ENCODE data around the gene MYH11.
"Not testable (repeated sequence)": the region's sequence is repeated elsewhere in the genome, so short reads cannot be mapped to it uniquely, and the experiment has no call there.

MYH11 gene

DNA sequence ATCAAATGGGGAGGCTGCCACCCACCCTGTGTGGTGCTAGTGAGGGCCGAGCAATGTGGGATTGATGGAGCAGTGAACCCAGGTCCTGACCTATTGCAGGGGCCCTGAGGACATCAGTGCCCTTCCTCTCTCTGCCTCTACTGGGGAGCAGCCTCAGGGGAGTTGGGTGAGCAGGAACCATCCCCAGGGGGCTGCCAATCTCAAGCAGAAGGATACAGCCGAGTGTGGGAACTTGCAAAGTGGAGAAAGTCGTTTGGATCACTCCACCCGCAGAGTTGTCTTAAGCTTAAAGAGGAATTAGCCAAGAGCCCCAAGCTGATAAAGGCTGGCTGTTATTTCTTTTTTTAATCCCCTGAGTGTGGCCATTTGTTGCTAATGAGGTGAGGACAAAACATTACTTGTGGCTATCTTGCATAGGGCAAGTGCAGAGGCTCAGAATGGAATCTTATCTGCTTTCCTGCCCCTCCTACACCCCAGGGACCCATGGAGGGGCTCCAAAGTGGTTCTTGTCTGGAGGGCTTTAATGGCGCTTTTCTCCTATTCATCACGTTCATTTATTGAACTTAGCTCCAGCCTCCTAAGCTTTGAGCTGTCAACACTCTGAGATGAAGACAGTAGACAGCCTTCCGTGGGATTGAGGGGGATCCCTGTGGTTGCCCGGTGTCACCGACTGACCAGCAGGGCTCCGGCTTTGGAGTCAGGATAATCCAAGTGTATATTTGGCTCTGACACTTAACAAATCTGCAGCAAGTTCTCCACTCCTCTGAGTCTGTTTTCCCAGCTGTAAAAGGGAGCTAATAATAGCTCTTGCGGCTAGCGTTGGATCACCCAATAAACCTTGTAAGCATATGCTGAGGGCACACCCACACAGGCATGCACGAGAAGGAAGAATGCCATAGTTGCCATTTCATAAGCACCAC lies 45.1 kb downstream of the MYH11 start:
- H3K9me3 Mint-ChIP-seq: peaks cover 9% of the 10 kb centered on the region
- no peak for ATAC-seq
- DNase-seq (ENCODE audit: low spot score in 2 of 2): no peak
- no peak overlapping the region for H3K27ac Mint-ChIP-seq
- H3K36me3 Mint-ChIP-seq: peaks cover 5% of the 10 kb centered on the region
- no peaks in the 10 kb centered on the region for H3K4me1 Mint-ChIP-seq
- no peak overlapping the region for H3K4me3 Mint-ChIP-seq

DNA sequence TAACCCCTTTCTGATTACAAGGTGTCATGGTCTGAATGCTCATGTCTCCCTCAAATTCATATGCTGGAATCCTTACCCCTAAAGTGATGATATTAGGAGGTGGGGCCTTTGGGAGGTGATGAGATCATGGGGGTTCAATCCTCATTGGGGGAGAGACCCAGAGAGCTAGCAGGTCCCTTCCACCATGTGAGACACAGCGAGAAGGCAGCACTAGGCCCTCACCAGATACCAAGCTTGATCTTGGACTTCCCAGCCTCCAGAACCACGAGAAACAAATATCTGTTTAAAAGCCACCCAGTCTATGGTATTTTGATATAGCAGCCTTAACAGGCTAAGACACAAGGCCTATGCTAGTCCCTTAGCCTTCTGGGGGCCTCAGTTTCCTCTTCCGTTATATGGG lies 45.9 kb downstream of the MYH11 start:
- Mint-ChIP-seq H3K4me1 (no peaks in the 10 kb centered on the region), H3K4me3 (no peak overlapping the region), H3K9me3 (peaks cover 5% of the 10 kb centered on the region), H3K27ac (no peak overlapping the region), H3K36me3 (peaks cover 5% of the 10 kb centered on the region)
- no peak for ATAC-seq
- no peak for DNase-seq (ENCODE audit: low spot score in 2 of 2)

DNA sequence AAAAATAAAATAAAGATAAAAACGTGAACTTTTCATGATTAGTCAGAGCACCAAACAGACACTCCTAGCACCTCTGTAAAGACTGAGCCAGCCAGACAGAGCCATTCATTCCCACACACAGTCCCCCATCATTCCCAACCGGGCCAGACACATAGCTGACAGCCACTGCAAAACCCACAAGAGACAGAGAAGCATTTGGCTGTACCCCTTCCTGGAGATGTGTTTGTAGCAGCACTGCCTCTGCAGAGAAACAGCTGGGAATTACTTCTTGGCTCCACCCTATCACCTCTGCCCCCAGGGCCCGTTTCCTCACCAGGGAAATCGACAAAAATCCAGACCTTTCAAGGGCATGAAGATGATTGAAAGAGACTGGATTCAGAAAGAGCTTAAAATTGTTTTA lies 46.4 kb downstream of the MYH11 start:
- H3K27ac Mint-ChIP-seq: no peak overlapping the region
- no peak for DNase-seq (ENCODE audit: low spot score in 2 of 2)
- no peaks in the 10 kb centered on the region for H3K4me1 Mint-ChIP-seq
- ATAC-seq: no peak
- H3K4me3 Mint-ChIP-seq: no peak overlapping the region
- H3K9me3 Mint-ChIP-seq: peaks cover 3% of the 10 kb centered on the region
- peaks cover 5% of the 10 kb centered on the region for H3K36me3 Mint-ChIP-seq

DNA sequence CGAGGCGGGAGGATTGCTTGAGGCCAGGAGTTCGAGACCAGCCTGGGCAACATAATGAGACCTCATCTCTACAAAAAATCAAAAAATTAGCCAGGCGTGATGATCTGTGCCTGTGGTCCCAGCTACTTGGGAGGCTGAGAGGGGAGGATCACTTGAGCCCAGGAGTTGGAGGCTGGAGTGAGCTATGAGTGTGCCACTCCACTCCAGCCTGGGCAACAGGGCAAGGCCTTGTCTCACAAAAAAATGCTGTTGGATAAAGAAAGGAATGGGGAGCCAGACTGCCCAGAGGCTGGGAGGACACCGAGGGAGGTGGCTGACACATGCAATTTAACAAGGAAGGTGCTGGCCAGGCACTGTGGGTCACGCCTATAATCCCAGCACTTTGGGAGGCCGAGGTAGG lies 47.5 kb downstream of the MYH11 start:
- not testable (repeated sequence) for H3K36me3 Mint-ChIP-seq; H3K4me1 Mint-ChIP-seq; H3K4me3 Mint-ChIP-seq; H3K9me3 Mint-ChIP-seq; DNase-seq (ENCODE audit: low spot score in 2 of 2); ATAC-seq; H3K27ac Mint-ChIP-seq

DNA sequence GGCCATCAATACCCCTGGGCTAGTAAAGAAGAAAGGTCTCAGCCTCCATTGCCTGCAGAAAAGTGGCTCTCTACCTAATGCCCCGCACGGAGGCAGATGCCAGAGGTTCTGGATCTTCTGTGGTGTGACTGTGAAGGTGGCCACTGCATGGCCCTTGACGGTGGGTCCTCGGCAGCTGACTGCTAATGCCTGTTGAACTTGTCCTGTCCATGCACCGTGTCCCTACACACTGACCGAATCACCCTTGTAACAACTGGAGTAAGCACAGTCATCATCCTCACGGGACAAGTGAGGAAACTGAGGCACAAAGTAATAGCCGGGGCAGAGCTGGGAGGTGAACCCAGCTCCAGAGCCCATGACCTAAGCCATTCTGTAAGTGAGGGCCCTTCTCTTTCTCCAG lies 48.8 kb downstream of the MYH11 start:
- H3K4me1 Mint-ChIP-seq: no peaks in the 10 kb centered on the region
- no peak overlapping the region for H3K27ac Mint-ChIP-seq
- ATAC-seq (no peak), DNase-seq (ENCODE audit: low spot score in 2 of 2) (no peak)
- H3K9me3 Mint-ChIP-seq: no peaks in the 10 kb centered on the region
- no peaks in the 10 kb centered on the region for H3K36me3 Mint-ChIP-seq
- H3K4me3 Mint-ChIP-seq: no peak overlapping the region

DNA sequence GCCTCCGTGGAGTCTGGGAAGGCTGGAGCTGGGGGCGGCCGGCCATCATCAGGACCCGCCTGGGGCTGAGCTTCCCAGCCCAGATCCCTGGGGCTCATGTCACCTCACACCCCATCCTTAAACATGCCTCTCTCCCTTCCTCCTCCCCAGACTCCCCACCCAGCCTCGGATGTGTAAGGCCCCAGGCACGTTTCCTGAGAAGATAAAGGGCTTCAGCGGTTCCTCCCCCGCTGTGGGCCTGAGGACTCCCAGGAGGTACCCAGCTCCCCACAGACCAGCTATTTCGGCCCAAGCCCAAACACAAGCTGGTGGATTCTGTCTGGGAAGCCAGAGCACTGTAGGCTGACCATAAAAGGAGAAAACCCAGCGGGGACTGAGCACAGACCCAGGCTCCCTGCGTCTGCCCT lies 49.2 kb downstream of the MYH11 start:
- no peaks in the 10 kb centered on the region for H3K4me1 Mint-ChIP-seq
- ATAC-seq: no peak
- no peaks in the 10 kb centered on the region for H3K9me3 Mint-ChIP-seq
- no peak overlapping the region for H3K4me3 Mint-ChIP-seq
- no peak overlapping the region for H3K27ac Mint-ChIP-seq
- DNase-seq (ENCODE audit: low spot score in 2 of 2): no peak
- H3K36me3 Mint-ChIP-seq: no peaks in the 10 kb centered on the region

DNA sequence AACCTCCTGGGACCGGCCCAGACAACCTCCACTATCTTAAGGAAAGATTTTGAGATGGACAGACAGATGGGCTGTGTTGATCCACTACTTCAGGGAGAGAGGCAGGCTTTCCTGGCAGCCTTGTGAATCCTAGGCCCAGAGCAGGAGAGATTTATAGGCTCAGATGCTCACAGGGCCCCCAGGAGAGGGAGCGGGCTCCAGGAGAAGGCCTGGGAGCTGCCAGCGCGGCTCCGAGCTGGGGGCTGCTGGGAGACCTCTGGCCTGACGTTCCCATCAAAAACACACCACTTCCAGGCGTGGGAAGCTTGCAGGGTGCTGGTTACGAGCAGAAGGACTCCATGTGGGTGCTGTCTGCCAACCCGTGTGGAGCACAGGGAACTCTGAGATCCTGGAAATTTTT lies 53.2 kb downstream of the MYH11 start:
- ATAC-seq: no peak
- H3K9me3 Mint-ChIP-seq: no peaks in the 10 kb centered on the region
- no peak overlapping the region for H3K27ac Mint-ChIP-seq
- H3K4me3 Mint-ChIP-seq: no peak overlapping the region
- no peak for DNase-seq (ENCODE audit: low spot score in 2 of 2)
- H3K4me1 Mint-ChIP-seq: no peaks in the 10 kb centered on the region
- H3K36me3 Mint-ChIP-seq: no peaks in the 10 kb centered on the region

DNA sequence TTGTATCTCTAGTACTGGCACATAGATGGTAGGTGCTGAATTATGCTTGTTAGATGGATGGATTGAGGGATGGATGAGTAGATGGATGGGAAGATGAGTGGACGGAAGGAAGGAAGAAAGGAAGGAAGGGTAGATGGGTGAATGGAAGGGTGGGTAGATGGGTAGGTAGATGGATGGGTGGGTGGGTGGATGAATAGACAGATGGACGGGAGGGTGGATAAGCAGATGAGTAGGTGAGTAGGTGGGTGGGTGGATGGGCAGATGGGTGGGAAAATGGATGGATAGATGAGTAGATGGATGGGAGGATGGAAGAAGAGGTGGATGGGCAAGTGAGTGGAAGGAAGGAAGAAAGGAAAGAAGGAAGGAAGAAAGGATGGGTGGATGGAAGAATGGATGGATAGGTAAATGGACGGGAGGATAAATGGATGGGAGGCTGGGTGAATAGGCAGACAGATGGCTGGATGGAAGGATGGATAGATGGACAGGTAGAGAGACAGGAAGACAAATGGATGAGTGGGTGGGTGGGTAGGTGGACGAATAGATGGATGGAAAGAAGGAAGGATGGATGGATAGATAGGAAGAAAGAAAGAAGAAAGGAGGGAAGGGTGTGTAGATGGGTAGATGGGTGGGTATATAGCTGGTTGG lies 56.9 kb downstream of the MYH11 start:
- no peak overlapping the region for H3K27ac Mint-ChIP-seq
- H3K4me3 Mint-ChIP-seq: no peak overlapping the region
- H3K9me3 Mint-ChIP-seq: peaks cover 4% of the 10 kb centered on the region
- ATAC-seq (no peak), DNase-seq (ENCODE audit: low spot score in 2 of 2) (no peak)
- H3K36me3 Mint-ChIP-seq: no peaks in the 10 kb centered on the region
- no peaks in the 10 kb centered on the region for H3K4me1 Mint-ChIP-seq

DNA sequence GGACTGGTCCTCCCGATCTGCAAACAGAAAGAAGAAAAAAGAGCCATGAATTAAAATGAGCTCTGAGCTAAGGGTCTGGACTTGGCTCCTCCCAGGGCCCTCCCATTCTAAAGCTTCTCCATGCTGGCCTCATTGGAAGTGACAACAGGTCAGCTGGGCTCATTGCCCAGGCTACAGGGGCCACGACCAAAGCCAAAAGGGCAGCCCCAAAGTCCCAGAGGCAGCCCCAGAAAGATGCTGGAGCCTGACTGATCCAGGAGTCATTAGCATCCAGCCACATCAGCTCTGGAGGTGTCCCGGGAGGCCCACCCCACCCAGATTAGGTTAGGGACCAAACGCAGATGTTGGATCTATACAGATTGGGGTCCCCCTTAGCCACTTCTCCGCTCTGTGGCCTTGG lies 58.2 kb downstream of the MYH11 start:
- ATAC-seq (no peak), DNase-seq (ENCODE audit: low spot score in 2 of 2) (no peak)
- Mint-ChIP-seq H3K4me1 (no peaks in the 10 kb centered on the region), H3K9me3 (peaks cover 4% of the 10 kb centered on the region), H3K36me3 (no peaks in the 10 kb centered on the region), H3K27ac (no peak overlapping the region), H3K4me3 (no peak overlapping the region)

DNA sequence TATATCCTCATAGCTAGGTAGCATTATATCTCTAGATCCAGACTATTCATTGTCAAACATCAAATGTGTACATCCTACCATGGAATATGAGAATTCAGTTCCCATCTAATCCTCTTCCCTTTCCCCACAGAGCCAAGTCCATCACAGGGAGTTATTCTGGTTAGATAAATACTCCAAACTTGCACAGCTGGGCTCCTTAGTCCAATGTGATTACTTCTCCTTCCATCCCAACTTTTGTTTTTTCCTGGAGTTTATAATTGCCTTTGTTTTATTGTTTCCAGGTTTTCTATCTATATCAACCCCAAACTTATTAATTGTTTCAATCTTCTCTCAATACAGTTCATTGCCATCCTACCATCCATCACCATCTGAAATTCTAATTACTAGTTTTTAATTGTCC lies 59.9 kb downstream of the MYH11 start:
- H3K4me1 Mint-ChIP-seq: no peaks in the 10 kb centered on the region
- H3K9me3 Mint-ChIP-seq: peaks cover 4% of the 10 kb centered on the region
- no peaks in the 10 kb centered on the region for H3K36me3 Mint-ChIP-seq
- H3K4me3 Mint-ChIP-seq: no peak overlapping the region
- ATAC-seq: no peak
- H3K27ac Mint-ChIP-seq: no peak overlapping the region
- no peak for DNase-seq (ENCODE audit: low spot score in 2 of 2)

DNA sequence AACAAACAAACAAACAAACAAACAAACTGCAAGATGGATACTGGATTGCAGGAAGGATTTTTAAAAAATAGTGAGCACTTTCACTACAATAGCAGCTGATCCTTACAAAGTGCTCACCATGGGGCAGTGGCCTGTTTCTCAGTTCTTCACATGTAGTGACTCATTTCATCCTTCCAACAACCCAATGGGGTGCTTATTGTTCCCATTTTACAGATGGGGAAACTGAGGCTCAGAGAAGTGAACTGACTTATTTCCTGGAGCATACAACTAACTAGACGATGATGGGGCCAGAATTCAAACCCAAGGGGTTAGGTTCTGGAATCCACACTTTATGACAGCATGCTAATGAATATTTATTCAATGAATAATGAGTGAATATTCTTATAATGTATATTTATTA lies 61.2 kb downstream of the MYH11 start:
- Mint-ChIP-seq H3K9me3 (peaks cover 4% of the 10 kb centered on the region), H3K27ac (no peak overlapping the region), H3K4me1 (no peaks in the 10 kb centered on the region), H3K36me3 (no peaks in the 10 kb centered on the region), H3K4me3 (no peak overlapping the region)
- ATAC-seq: no peak
- DNase-seq (ENCODE audit: low spot score in 2 of 2): no peak

DNA sequence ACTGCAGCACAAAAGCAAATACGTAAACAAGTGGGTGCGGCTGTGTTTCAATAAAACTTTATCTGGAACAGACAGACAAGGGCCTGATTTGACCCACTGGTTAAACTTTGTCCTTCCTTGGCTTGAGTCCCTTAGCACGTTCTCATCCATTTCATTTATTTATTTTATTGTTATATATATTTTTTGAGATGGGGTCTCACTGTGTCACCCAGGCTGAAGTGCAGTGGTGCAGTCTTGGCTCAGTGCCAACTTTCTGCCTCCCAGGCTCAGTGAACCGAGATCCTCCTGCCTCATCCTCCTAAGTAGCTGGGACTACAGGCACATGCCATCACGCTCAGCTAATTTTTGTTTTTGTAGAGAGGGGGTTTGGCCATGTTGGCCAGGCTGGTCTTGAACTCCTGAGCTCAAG lies 64.3 kb downstream of the MYH11 start:
- Mint-ChIP-seq H3K4me3 (no peak overlapping the region), H3K36me3 (no peaks in the 10 kb centered on the region), H3K9me3 (peaks cover 4% of the 10 kb centered on the region), H3K4me1 (no peaks in the 10 kb centered on the region), H3K27ac (no peak overlapping the region)
- DNase-seq (ENCODE audit: low spot score in 2 of 2): no peak
- ATAC-seq: no peak

DNA sequence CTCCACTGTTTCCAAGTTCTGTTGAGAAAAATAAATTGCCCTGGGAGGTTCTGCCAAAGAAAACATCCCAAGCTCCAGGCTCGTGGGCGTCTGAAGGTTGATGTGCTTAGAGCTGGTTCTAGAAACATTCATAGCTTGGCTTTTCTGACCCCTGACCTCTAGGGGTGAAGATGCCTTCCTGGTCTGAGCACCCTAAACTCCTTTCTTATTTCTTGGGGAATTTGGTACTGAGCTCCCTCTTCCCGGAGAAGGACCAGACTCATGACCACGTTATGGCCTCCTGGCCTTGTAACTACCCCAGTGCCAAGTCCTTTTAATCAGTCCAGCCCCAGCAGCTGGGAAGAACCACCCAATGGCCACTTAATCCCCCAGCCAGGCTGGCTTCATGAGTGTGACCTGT lies 66.4 kb downstream of the MYH11 start:
- H3K9me3 Mint-ChIP-seq: no peaks in the 10 kb centered on the region
- no peaks in the 10 kb centered on the region for H3K4me1 Mint-ChIP-seq
- no peak for DNase-seq (ENCODE audit: low spot score in 2 of 2)
- no peak for ATAC-seq
- H3K4me3 Mint-ChIP-seq: no peak overlapping the region
- H3K36me3 Mint-ChIP-seq: no peaks in the 10 kb centered on the region
- no peak overlapping the region for H3K27ac Mint-ChIP-seq

DNA sequence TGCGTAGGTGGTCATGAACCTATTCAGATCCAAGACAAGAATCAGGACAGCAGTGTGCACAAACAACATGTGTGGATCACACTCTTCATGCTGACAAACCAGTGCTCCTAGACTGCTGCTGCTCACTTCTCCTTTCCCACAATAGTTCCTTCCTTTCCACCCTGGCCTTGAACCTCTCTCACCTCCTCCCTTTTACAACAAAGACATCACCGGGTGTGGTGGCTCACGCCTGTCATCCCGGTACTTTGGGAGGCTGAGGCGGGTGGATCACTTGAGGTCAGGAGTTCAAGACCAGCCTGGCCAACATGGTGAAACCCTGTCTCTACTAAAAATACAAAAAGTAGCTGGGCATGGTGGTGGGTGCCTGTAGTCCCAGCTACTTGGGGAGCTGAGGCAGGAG lies 67.0 kb downstream of the MYH11 start:
- DNase-seq (ENCODE audit: low spot score in 2 of 2); H3K9me3 Mint-ChIP-seq; ATAC-seq; H3K27ac Mint-ChIP-seq; H3K4me3 Mint-ChIP-seq; H3K36me3 Mint-ChIP-seq; H3K4me1 Mint-ChIP-seq: not testable (repeated sequence)

DNA sequence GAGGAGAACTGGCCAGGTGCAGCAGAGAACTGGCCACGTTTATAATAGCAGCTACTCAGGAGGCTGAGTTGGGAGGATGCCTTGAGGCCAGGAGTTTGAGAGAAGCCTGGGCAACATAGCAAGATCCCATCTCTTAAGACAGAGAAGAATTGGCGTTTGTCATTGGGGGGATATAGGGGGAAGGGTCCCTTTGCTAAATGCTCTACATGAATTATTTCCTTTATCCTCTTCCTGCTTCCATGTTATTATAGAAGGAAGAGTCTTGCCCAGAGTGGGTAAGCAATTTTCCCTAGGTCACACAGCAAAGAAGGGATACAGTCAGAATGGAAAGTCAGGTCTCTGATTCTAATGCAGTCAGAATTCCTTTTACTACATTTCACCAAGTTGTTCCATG lies 68.0 kb downstream of the MYH11 start:
- H3K36me3 Mint-ChIP-seq: no peaks in the 10 kb centered on the region
- no peak overlapping the region for H3K4me3 Mint-ChIP-seq
- ATAC-seq: no peak
- no peaks in the 10 kb centered on the region for H3K9me3 Mint-ChIP-seq
- no peak overlapping the region for H3K27ac Mint-ChIP-seq
- DNase-seq (ENCODE audit: low spot score in 2 of 2): no peak
- no peaks in the 10 kb centered on the region for H3K4me1 Mint-ChIP-seq

DNA sequence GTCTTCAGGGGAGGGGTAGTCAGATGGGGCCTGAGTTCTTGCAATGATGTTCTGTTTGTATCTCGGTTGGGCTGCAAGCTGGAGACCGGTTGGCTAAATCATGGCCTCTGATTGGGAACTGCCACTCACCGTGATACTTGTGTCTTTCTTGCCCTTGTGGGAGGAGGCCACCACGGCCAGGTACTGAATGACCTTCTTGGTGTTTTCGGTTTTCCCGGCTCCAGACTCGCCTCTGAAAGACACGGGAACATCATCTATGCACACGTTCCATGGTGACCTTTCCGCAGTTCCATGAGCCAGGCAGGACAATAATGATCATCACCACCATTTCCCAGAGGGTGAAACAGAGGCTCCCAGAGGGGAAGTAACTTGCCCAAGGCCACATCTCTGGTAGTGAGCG lies 70.3 kb downstream of the MYH11 start:
- no peaks in the 10 kb centered on the region for H3K36me3 Mint-ChIP-seq
- H3K4me3 Mint-ChIP-seq: no peak overlapping the region
- no peak overlapping the region for H3K27ac Mint-ChIP-seq
- DNase-seq (ENCODE audit: low spot score in 2 of 2) (no peak), ATAC-seq (no peak)
- H3K9me3 Mint-ChIP-seq: no peaks in the 10 kb centered on the region
- H3K4me1 Mint-ChIP-seq: no peaks in the 10 kb centered on the region

Measured in stimulated activated effector memory CD8-positive, alpha-beta T cell treated with anti-CD3 and anti-CD28 coated beads, Interleukin-12 subunit alpha, Interleukin-12 subunit beta, amount 100 ng/mL, for 72 hours (primary cell).